Measurements from ENCODE around the gene INAFM2. TPM values are rescaled to one million over a fixed set of nuclear protein-coding genes. Genes with fewer than 3 reads are reported as not detected.

Gene INAFM2
- total and polyA plus RNA-seq, 2 experiments from 2014 or later = 18.1 to 32.7 TPM

DNA sequence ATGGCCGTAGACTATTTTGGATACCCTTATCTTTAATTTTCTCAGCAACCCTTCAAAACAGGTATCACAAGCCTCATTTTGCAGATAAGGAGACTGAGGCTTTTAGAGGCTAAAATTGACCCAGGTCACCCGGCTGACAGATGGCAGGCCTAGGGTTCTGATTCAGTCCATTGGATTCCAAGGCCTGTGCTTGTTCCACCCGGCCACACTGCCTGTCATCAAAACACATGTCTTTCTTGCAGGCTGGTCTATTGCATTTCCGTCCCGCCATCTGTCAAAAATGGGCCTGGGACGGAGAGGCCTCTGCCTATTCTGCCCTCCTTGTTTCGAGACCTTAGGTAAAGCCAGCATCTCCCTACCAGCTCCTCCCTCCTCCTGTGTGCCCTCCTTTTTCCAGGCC is 8.1 kb downstream of the INAFM2 start:
- Mint-ChIP-seq H3K27me3 (ENCODE audit: insufficient read depth, low read depth, poor library complexity) (peaks cover 15% of the 10 kb centered on the region), H3K36me3 (ENCODE audit: low read depth) (peaks cover 19% of the 10 kb centered on the region), H3K9me3 (no peaks in the 10 kb centered on the region), H3K27ac (no peak overlapping the region), H3K4me3 (no peak overlapping the region), H3K4me1 (peaks cover 55% of the 10 kb centered on the region)
- 0 out of 2 replicates have a peak, but pooled peaks cover 2% of the 10 kb centered on the region for H3K9me2 ChIP-seq (ENCODE audit: insufficient read depth)
- H3K79me2 ChIP-seq (replicated peaks; ENCODE audit: insufficient read depth) = no peaks in the 10 kb centered on the region; the same call in 1 of the 2 replicates
- no peaks in the 10 kb centered on the region for H3K36me3 ChIP-seq (ENCODE audit: insufficient read depth)
- no peak for DNase-seq (ENCODE audit: low spot score)
- H3K27me3 ChIP-seq (ENCODE audit: insufficient read depth) = no peaks in the 10 kb centered on the region
- H3K4me2 ChIP-seq = no peak overlapping the region
- TF ChIP-seq, protein P1, sequence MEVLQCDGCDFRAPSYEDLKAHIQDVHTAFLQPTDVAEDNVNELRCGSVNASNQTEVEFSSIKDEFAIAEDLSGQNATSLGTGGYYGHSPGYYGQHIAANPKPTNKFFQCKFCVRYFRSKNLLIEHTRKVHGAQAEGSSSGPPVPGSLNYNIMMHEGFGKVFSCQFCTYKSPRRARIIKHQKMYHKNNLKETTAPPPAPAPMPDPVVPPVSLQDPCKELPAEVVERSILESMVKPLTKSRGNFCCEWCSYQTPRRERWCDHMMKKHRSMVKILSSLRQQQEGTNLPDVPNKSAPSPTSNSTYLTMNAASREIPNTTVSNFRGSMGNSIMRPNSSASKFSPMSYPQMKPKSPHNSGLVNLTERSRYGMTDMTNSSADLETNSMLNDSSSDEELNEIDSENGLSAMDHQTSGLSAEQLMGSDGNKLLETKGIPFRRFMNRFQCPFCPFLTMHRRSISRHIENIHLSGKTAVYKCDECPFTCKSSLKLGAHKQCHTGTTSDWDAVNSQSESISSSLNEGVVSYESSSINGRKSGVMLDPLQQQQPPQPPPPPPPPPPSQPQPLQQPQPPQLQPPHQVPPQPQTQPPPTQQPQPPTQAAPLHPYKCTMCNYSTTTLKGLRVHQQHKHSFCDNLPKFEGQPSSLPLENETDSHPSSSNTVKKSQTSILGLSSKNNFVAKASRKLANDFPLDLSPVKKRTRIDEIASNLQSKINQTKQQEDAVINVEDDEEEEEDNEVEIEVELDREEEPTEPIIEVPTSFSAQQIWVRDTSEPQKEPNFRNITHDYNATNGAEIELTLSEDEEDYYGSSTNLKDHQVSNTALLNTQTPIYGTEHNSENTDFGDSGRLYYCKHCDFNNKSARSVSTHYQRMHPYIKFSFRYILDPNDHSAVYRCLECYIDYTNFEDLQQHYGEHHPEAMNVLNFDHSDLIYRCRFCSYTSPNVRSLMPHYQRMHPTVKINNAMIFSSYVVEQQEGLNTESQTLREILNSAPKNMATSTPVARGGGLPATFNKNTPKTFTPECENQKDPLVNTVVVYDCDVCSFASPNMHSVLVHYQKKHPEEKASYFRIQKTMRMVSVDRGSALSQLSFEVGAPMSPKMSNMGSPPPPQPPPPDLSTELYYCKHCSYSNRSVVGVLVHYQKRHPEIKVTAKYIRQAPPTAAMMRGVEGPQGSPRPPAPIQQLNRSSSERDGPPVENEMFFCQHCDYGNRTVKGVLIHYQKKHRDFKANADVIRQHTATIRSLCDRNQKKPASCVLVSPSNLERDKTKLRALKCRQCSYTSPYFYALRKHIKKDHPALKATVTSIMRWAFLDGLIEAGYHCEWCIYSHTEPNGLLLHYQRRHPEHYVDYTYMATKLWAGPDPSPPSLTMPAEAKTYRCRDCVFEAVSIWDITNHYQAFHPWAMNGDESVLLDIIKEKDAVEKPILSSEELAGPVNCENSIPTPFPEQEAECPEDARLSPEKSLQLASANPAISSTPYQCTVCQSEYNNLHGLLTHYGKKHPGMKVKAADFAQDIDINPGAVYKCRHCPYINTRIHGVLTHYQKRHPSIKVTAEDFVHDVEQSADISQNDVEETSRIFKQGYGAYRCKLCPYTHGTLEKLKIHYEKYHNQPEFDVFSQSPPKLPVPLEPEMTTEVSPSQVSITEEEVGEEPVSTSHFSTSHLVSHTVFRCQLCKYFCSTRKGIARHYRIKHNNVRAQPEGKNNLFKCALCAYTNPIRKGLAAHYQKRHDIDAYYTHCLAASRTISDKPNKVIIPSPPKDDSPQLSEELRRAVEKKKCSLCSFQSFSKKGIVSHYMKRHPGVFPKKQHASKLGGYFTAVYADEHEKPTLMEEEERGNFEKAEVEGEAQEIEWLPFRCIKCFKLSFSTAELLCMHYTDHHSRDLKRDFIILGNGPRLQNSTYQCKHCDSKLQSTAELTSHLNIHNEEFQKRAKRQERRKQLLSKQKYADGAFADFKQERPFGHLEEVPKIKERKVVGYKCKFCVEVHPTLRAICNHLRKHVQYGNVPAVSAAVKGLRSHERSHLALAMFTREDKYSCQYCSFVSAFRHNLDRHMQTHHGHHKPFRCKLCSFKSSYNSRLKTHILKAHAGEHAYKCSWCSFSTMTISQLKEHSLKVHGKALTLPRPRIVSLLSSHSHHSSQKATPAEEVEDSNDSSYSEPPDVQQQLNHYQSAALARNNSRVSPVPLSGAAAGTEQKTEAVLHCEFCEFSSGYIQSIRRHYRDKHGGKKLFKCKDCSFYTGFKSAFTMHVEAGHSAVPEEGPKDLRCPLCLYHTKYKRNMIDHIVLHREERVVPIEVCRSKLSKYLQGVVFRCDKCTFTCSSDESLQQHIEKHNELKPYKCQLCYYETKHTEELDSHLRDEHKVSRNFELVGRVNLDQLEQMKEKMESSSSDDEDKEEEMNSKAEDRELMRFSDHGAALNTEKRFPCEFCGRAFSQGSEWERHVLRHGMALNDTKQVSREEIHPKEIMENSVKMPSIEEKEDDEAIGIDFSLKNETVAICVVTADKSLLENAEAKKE (CRISPR knock-in tag; IDR thresholded peaks at IDR 0.05) = no peak
- TF ChIP-seq POLR2AphosphoS5 (IDR thresholded peaks at IDR 0.05; ENCODE audit: low read depth) (no peak), ZNF114 (CRISPR knock-in tag; IDR thresholded peaks at IDR 0.05) (no peak), JUNB (IDR thresholded peaks at IDR 0.05; ENCODE audit: unreplicated experiment) (no peak)
- no peaks in the 10 kb centered on the region for H4K20me1 ChIP-seq (replicated peaks; ENCODE audit: insufficient read depth)
- no peak overlapping the region for H3K4me3 ChIP-seq
- H2AFZ ChIP-seq = no peak overlapping the region
- H3K4me1 ChIP-seq (ENCODE audit: insufficient read depth) = peaks cover 30% of the 10 kb centered on the region
- 0 out of 2 replicates have a peak, but pooled peaks cover 6% of the 10 kb centered on the region for H3F3A ChIP-seq (replicated peaks; ENCODE audit: low read depth)
- ATAC-seq = no peak
- H3K27ac ChIP-seq (ENCODE audit: low read depth) = no peak overlapping the region

DNA sequence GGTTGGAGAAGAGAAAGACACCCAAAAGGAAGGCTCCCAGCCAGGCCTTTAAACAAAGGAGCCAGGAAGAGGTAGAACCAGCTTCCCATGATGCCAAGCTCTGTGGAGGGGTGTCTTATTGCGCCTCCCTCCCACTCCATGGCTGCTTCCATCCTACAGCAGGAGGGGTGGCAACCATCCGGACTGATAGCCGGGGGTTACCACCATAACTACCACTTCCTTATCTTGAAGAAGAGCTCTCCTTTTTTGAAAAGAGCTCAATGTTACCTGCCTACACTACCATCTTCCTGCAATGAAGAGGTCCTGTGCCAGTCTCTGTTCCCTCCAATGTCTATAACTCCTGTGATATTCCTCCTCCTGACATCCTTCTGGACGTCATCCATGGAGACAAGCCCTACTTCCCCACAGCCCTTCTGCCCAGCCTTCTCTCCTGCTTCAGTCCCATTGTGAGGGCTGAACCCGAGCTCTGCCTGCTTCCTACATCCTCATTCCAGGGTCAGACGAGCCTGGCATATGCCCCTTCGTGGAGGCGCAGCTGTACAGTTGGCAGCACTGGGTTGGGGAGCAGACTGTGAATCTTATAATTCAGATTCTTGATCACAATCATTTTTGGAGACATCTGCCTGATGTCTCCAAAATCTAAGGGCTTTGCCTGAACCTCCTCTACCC is 8.8 kb downstream of the INAFM2 start:
- H3K4me1 Mint-ChIP-seq = peaks cover 55% of the 10 kb centered on the region
- Histone ChIP-seq H3K36me3 (ENCODE audit: insufficient read depth) (no peaks in the 10 kb centered on the region), H2AFZ (no peak overlapping the region), H3K79me2 (replicated peaks; ENCODE audit: insufficient read depth) (no peaks in the 10 kb centered on the region; the same call in 1 of the 2 replicates), H3K4me3 (no peak overlapping the region), H3K27me3 (ENCODE audit: insufficient read depth) (no peaks in the 10 kb centered on the region), H4K20me1 (replicated peaks; ENCODE audit: insufficient read depth) (no peaks in the 10 kb centered on the region), H3K27ac (ENCODE audit: low read depth) (no peak overlapping the region), H3K9me2 (ENCODE audit: insufficient read depth) (0 out of 2 replicates have a peak, but pooled peaks cover 2% of the 10 kb centered on the region), H3K4me2 (no peak overlapping the region), H3F3A (replicated peaks; ENCODE audit: low read depth) (0 out of 2 replicates have a peak, but pooled peaks cover 6% of the 10 kb centered on the region), H3K4me1 (ENCODE audit: insufficient read depth) (peaks cover 24% of the 10 kb centered on the region)
- H3K4me3 Mint-ChIP-seq = no peak overlapping the region
- H3K27ac Mint-ChIP-seq = no peak overlapping the region
- peaks cover 19% of the 10 kb centered on the region for H3K36me3 Mint-ChIP-seq (ENCODE audit: low read depth)
- DNase-seq (ENCODE audit: low spot score) (no peak), ATAC-seq (no peak)
- peaks cover 19% of the 10 kb centered on the region for H3K27me3 Mint-ChIP-seq (ENCODE audit: insufficient read depth, low read depth, poor library complexity)
- no peaks in the 10 kb centered on the region for H3K9me3 Mint-ChIP-seq
- TF ChIP-seq, protein P1 (CRISPR knock-in tag; IDR thresholded peaks at IDR 0.05) = no peak
- TF ChIP-seq POLR2AphosphoS5 (IDR thresholded peaks at IDR 0.05; ENCODE audit: low read depth) (no peak), ZNF331 (CRISPR knock-in tag; IDR thresholded peaks at IDR 0.05; ENCODE audit: low read depth) (no peak)

Measured in GM23338 (cell line).